Panc1 (cell line): ENCODE results near the gene MTRFR. TPM values are rescaled to one million over a fixed set of nuclear protein-coding genes. Genes with fewer than 3 reads are reported as not detected.

ENCODE experiments used
- ATAC-seq: fragments of 200-7000 bp; cut with Tn5 transposase; 2 replicates; pipeline ENCODE4 v1.9.1; 2020; ENCODE audit warnings: mild to moderate bottlenecking, moderate library complexity
- BruUV-seq: library from RNA; stranded (reverse); fragments of 400-500 nt; replicated peaks from 2 replicates; lab custom pipeline; 2021; lab: Mats Ljungman, UMichigan
- CTCF ChIA-PET: fragments of 300-600 bp; sonication (Branson Sonifier 250); formaldehyde crosslinking; loops from one replicate; lab custom pipeline; 2022; ENCODE audit warnings: antibody characterized with exemption; lab: Charles Lee
- POLR2A ChIA-PET: fragments of 300-600 bp; sonication (Branson Sonifier 250); formaldehyde crosslinking; loops from one replicate; lab custom pipeline; 2022; ENCODE audit warnings: antibody characterized with exemption; lab: Charles Lee
- DNase-seq: peaks from one replicate; pipeline ENCODE4 v3.0.0-alpha.2; 2010; ENCODE audit warnings: low read depth, low spot score
- H3K27ac ChIP-seq: 2 replicates; pipeline ENCODE4 v1.5.1; 2011; ENCODE audit warnings: mild to moderate bottlenecking, low read length, inconsistent platforms
- H3K27me3 ChIP-seq: fragments of 200-500 bp; sonication (Bioruptor generic); 2 replicates; pipeline ENCODE4 v1.6.0; 2014; ENCODE audit warnings: low read length, inconsistent platforms; ENCODE audit not compliant: control insufficient read depth, insufficient read depth
- H3K36me3 ChIP-seq: fragments of 200-500 bp; sonication (Bioruptor generic); 2 replicates; pipeline ENCODE4 v1.5.1; 2014; ENCODE audit warnings: inconsistent platforms, mild to moderate bottlenecking, low read length, moderate library complexity; ENCODE audit not compliant: control insufficient read depth, insufficient read depth
- H3K4me1 ChIP-seq: 2 replicates; pipeline ENCODE4 v1.5.1; 2011; ENCODE audit warnings: inconsistent platforms, mild to moderate bottlenecking, low read length, moderate library complexity; ENCODE audit not compliant: control insufficient read depth, insufficient read depth
- H3K4me3 ChIP-seq, 2 experiments: 2 replicates each; pipeline ENCODE4 v1.5.1; 2011 to 2012; ENCODE audit warnings: low read depth in 2 of 2, low read length in 2 of 2, mild to moderate bottlenecking in 2 of 2, inconsistent platforms in 1 of 2, moderate library complexity in 1 of 2
- H3K9me3 ChIP-seq: fragments of 200-500 bp; sonication (Bioruptor generic); 2 replicates; pipeline ENCODE4 v1.5.1; 2014; ENCODE audit warnings: low read depth, mild to moderate bottlenecking, inconsistent platforms, low read length, moderate library complexity; ENCODE audit not compliant: control insufficient read depth, insufficient read depth
- POLR2AphosphoS5 ChIP-seq: IDR thresholded peaks from 2 replicates; pipeline ENCODE4 v1.6.1; 2012; ENCODE audit warnings: mild to moderate bottlenecking, low read depth, low read length, moderate library complexity
- SIN3A ChIP-seq: IDR thresholded peaks from 2 replicates; pipeline ENCODE4 v1.6.1; 2012; ENCODE audit warnings: low read depth, mild to moderate bottlenecking, low read length, moderate library complexity, borderline replicate concordance; ENCODE audit not compliant: insufficient read depth
- TCF7L2 ChIP-seq: IDR thresholded peaks from 2 replicates; pipeline ENCODE4 v1.6.1; 2011; ENCODE audit warnings: mild to moderate bottlenecking, low read depth, low read length, inconsistent platforms
- in situ Hi-C: cut with HindIII; loops from 2 replicates; pipeline ENCODE4 v1.10.0; 2016; ENCODE audit warnings: low sequenced_read_pairs, low pct_unique_long_range_greater_than_20kb
- intact Hi-C: fragments of 100-400 bp; cut with micrococcal nuclease; formaldehyde crosslinking; loops from one replicate; pipeline ENCODE4 v1.10.0; 2022; ENCODE audit not compliant: unreplicated experiment
- total RNA-seq: library from RNA; stranded (reverse); gene quantifications from one replicate; pipeline ENCODE4 v1.2.1, GENCODE V29; 2021; ENCODE audit not compliant: unreplicated experiment
- TF ChIP-seq, protein P1 (sequence below): fragments of 450-650 bp; IDR thresholded peaks from 2 replicates; pipeline ENCODE4 v1.5.1; 2017; ENCODE audit warnings: mild to moderate bottlenecking
- TF ChIP-seq, protein P2 (sequence below), 2 experiments: IDR thresholded peaks; 2 replicates each; pipeline ENCODE4 v1.6.1; 2011 to 2012; ENCODE audit warnings: low read depth in 2 of 2, control low read depth in 1 of 2, low read length in 1 of 2, mild to moderate bottlenecking in 1 of 2, moderate library complexity in 1 of 2; ENCODE audit not compliant: insufficient read depth in 1 of 2

Gene MTRFR
- total RNA-seq, 1 experiment from 2014 or later, result 21.5 TPM

DNA sequence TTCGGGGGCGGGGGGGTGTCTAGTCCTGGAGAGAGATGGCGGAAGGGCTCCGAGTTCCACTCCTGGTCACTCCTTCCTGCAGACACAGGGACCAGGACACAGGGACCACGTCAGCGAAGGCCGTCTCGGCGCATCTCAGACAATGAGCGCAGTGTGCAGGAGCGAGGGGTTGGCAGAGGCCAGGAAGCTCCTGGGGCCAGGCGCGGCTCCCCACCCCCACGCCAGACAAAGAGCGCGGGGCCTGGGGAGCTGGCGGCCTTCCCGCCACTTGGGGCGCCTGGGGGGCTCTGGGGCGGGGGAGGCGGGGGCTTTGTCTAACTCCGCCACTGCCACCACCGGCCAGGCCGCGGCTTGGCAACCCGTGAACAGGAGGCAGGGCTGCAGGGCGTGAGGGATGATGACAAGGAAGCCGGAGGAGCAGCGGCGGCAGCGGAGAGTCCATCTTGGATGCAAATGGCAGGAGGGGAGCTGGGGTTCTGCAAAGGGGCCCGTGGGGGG lies 36.2 kb downstream of the MTRFR start:
- H3K27ac ChIP-seq, result peak overlapping the region; percentile 80
- no peaks in the 10 kb centered on the region for H3K9me3 ChIP-seq
- BruUV-seq, result no TSS peak
- TF ChIP-seq SIN3A, result no peak
- no peak for TF ChIP-seq TCF7L2
- TF ChIP-seq, protein P1, sequence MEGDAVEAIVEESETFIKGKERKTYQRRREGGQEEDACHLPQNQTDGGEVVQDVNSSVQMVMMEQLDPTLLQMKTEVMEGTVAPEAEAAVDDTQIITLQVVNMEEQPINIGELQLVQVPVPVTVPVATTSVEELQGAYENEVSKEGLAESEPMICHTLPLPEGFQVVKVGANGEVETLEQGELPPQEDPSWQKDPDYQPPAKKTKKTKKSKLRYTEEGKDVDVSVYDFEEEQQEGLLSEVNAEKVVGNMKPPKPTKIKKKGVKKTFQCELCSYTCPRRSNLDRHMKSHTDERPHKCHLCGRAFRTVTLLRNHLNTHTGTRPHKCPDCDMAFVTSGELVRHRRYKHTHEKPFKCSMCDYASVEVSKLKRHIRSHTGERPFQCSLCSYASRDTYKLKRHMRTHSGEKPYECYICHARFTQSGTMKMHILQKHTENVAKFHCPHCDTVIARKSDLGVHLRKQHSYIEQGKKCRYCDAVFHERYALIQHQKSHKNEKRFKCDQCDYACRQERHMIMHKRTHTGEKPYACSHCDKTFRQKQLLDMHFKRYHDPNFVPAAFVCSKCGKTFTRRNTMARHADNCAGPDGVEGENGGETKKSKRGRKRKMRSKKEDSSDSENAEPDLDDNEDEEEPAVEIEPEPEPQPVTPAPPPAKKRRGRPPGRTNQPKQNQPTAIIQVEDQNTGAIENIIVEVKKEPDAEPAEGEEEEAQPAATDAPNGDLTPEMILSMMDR, result no peak
- TF ChIP-seq, protein P2, sequence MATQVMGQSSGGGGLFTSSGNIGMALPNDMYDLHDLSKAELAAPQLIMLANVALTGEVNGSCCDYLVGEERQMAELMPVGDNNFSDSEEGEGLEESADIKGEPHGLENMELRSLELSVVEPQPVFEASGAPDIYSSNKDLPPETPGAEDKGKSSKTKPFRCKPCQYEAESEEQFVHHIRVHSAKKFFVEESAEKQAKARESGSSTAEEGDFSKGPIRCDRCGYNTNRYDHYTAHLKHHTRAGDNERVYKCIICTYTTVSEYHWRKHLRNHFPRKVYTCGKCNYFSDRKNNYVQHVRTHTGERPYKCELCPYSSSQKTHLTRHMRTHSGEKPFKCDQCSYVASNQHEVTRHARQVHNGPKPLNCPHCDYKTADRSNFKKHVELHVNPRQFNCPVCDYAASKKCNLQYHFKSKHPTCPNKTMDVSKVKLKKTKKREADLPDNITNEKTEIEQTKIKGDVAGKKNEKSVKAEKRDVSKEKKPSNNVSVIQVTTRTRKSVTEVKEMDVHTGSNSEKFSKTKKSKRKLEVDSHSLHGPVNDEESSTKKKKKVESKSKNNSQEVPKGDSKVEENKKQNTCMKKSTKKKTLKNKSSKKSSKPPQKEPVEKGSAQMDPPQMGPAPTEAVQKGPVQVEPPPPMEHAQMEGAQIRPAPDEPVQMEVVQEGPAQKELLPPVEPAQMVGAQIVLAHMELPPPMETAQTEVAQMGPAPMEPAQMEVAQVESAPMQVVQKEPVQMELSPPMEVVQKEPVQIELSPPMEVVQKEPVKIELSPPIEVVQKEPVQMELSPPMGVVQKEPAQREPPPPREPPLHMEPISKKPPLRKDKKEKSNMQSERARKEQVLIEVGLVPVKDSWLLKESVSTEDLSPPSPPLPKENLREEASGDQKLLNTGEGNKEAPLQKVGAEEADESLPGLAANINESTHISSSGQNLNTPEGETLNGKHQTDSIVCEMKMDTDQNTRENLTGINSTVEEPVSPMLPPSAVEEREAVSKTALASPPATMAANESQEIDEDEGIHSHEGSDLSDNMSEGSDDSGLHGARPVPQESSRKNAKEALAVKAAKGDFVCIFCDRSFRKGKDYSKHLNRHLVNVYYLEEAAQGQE (IDR thresholded peaks at IDR 0.05; ENCODE audit: insufficient read depth in 1 of 2, low read depth in 2 of 2, low read length in 1 of 2), result no peak
- TF ChIP-seq POLR2AphosphoS5, result no peak
- CTCF ChIA-PET, result no interaction called here
- intact Hi-C loops, result no loop called here
- peaks cover 14% of the 10 kb centered on the region for H3K4me1 ChIP-seq
- POLR2A ChIA-PET, result no interaction called here
- in situ Hi-C loops, result no loop called here
- ATAC-seq (peak; percentile 28), DNase-seq (no peak)
- no peaks in the 10 kb centered on the region for H3K27me3 ChIP-seq
- H3K4me3 ChIP-seq, result peak overlapping the region; percentile 71 to 81
- H3K36me3 ChIP-seq, result no peaks in the 10 kb centered on the region; the same call in 1 of the 2 replicates

DNA sequence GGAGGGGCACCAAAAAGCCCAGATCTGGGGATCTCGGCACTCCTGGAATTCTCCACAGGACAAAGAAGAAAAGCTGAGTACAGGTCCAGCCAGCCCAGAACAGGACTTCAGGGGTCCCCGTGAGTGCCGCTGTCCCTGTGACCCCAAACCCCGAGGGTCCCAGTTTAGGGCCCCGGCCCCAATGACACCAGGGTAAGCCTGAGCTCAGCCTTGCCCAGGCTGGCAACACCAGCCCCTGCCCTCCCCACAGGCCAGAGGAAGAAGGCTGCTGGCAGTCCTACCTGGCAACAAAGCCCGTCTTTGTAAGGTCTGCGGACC lies 36.6 kb downstream of the MTRFR start:
- ATAC-seq (no peak), DNase-seq (no peak)
- Histone ChIP-seq H3K4me1 (peaks cover 14% of the 10 kb centered on the region), H3K36me3 (no peaks in the 10 kb centered on the region; the same call in 1 of the 2 replicates), H3K9me3 (no peaks in the 10 kb centered on the region), H3K27ac (peak overlapping the region; percentile 80), H3K27me3 (no peaks in the 10 kb centered on the region), H3K4me3 (peak overlapping the region; percentile 71 to 81)
- in situ Hi-C loops (no loop called here), intact Hi-C loops (no loop called here)
- ChIA-PET CTCF (interaction anchor here (0.7 kb wide), 1 partner anchor 27 kb away, joined by 3 read pairs; no protein-coding TSS in a partner anchor), POLR2A (no interaction called here)
- TF ChIP-seq TCF7L2 (no peak), SIN3A (no peak), POLR2AphosphoS5 (no peak)
- TF ChIP-seq, protein P2 (IDR thresholded peaks at IDR 0.05; ENCODE audit: insufficient read depth in 1 of 2, low read depth in 2 of 2, low read length in 1 of 2), result no peak
- TF ChIP-seq, protein P1, result no peak
- BruUV-seq, result no TSS peak
